K562 (cell line): ENCODE data around the gene ZNF891.

Experiments used
- CTCF ChIP-seq, 3 experiments: IDR thresholded peaks in 2 of 3; conservative IDR thresholded peaks in 1 of 3; 2 replicates each; pipeline ENCODE4 v1.5.1; 2011 to 2012; ENCODE audit warnings: low read length in 3 of 3, mild to moderate bottlenecking in 3 of 3, control low read depth in 2 of 3, improper control_type of control experiment in 1 of 3, inconsistent platforms in 1 of 3, low read depth in 1 of 3, mixed read lengths in 1 of 3, moderate library complexity in 1 of 3; ENCODE audit not compliant: insufficient read depth in 2 of 3
- FOSL1 ChIP-seq: fragments of 200-800 bp; sonication (Bioruptor generic); conservative IDR thresholded peaks from 2 replicates; pipeline ENCODE4 v1.6.1; 2016; ENCODE audit warnings: missing genetic modification characterization, missing compliant biosample characterization
- NCOA1 ChIP-seq: fragments of 450-650 bp; IDR thresholded peaks from 2 replicates; pipeline ENCODE4 v1.6.1; 2016; ENCODE audit warnings: low read depth
- TBP ChIP-seq: optimal IDR thresholded peaks from 2 replicates; pipeline ENCODE3; 2011; ENCODE audit warnings: low read depth, low read length, improper control_type of control experiment
- ZNF324 ChIP-seq: fragments of 250-450 bp; sonication (Bioruptor Pico); IDR thresholded peaks from 2 replicates; pipeline ENCODE4 v1.4.0; 2020; ENCODE audit warnings: mild to moderate bottlenecking

GRCh38 chr12:133080368-133081158 is 49.5 kb downstream of the ZNF891 start, which contains the start of gene ZNF140:
- TF ChIP-seq NCOA1 (no peak; the same call in 1 of the 2 replicates), ZNF324 (CRISPR knock-in tag) (no peak), TBP (no peak), FOSL1 (tag) (peak; percentile 67), CTCF (IDR thresholded peaks at IDR 0.05 in 2 of 3, conservative IDR thresholded peaks at IDR 0.05 in 1 of 3; ENCODE audit: insufficient read depth in 2 of 3, low read depth in 1 of 3, low read length in 3 of 3) (peak in 2 of 3 experiments; percentile 20 to 39; a peak in 5 of 6 replicates)
